Stimulated activated CD4-positive, alpha-beta T cell treated with anti-CD3 and anti-CD28 coated beads, Interleukin-2, amount 100 ng/mL, for 48 hours (primary cell): ENCODE measurements around the gene TRIM29.
"Not testable (repeated sequence)": the region's sequence is repeated elsewhere in the genome, so short reads cannot be mapped to it uniquely, and the experiment has no call there.

Experiments
- DNase-seq, 2 donors: peaks; one replicate each; pipeline ENCODE4 v3.0.0-alpha.2; 2020

The TRIM29 gene

DNA sequence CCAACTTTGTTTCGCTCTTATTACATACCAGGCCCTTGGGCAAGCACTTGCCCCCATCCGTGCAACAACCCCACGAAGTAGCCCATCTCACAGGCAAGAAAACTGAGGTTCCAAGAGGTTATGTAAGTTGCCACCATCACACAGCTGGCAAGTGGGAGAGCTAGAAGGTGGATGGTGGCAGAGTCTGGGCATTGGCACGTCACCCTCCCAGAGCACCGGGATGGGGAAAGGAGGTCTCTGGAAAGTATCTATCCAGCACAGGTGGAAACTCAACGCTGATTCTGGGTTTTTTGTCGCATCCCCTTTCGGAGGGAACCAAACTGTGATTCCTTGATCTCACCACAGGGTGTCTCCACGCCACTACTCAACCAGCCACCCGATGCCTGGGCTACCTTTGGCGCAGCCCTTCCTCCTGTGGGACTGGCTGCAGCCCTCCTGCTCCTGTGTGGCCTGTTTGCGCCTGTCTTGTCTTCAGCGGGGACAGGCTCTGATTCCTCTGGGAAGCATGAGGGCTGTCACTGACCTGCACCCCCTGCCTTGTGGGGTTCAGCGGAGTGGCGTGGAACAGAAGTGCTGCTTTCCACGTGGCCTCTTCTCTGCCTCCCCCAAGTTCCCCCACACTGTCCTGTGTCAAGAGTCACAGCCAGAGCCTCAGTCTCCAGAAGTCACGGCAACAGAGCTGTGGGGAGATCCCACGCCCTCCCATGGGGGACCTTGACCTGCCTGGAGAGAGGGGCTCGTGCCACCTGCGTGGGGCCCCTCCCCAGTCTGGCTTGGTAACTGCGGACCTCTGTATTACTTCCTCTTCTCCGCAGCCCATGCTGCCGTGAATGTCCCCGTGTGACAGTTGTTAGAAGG, 34.4 kb upstream of the TRIM29 start:
- peak; percentile 37 to 48 for DNase-seq

DNA sequence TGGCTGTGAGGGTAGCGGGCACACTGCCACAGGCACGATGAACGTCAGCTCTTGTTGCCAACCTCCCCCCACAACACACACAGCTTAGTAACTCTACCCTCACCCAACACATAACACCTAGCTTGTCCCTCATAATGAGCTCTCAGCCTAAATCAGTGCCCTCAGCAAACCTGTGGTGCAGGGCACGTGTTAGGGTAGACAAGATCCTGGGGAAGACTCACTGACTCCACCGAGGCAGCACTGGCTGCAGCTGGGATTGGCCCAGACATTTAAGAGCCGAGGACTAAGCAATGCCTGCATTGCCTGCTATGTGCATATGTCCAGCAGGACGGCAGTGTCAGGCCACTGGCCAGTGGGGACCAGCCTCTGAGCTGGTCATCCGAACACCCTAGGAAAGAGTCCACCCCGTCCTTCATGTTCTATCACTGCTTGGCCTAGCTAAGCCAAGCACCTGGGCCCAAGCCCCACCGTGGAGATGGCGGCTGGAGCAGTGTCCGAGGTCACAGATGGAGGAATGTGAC, 32.9 kb upstream of the TRIM29 start:
- DNase-seq, result no peak

DNA sequence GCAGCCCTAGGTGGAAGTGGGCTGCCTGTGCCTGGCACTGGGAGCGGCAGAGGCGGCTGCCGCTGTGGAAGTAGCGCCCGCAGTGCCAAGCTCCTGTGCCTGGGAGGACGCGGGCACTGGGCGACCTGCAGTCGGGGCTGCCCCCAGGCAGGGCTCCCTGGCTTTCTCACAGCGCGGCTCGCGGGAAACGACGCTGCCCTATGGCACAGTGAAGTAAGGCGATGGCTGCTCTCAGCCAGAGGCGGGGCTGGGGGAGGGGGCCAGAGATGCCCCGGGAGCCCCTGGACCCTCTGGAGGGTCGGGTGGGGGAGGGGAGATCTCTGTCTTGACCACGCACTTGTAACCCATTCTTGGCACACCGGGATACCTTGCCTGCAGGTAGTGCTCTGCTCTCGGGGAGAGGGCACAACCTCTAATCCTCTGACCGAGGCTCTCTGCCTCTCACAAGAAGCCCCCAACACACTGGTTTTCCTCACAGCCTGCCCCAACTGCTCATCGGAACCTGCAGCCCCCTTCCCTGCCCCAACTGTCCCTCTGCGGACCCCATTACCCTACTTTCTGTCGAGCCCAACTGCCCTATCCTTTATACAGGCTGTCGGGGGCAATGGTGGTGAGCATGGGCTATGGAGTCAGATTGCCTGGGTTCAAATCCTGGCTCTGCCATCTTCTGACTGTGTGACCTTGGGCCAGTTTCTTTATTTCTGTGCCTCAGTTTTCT, 32.2 kb upstream of the TRIM29 start:
- no peak for DNase-seq

DNA sequence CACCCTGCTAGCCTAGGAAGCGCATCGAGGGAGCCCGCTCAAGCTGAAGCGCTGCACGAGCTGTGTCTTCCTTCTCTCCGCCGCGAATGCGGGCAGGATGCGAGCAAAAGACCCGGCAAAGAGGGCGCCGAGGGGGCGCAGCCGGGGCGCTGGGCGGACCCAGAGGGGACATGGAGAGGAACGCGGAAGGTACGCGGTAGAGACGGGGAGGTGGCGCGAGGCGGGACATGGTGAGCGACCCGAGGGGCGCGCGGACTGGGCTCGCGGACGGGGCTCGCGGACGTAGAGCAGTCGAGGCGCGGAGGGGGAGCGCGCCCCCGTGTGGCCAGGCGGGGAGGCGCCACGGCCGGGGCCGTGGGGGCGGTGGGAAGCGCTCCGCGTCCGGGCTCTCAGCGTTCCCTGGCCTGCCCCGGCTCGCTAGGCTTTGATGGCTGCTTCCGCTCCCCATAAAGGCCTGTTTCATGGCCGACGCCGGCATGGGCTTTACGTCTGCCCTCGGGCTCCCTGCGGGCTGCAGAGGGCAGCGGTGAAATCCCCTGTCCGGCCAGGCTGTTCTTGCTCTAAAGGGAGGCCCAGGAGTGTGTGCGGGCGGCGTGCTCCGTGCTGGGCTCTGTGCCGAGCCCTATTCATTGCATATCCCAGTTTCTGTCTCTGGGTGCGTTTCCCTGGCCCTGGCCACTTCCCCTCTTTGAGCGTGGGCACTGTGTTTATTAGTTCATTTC, 31.2 kb upstream of the TRIM29 start:
- peak; percentile 67 to 71 for DNase-seq

DNA sequence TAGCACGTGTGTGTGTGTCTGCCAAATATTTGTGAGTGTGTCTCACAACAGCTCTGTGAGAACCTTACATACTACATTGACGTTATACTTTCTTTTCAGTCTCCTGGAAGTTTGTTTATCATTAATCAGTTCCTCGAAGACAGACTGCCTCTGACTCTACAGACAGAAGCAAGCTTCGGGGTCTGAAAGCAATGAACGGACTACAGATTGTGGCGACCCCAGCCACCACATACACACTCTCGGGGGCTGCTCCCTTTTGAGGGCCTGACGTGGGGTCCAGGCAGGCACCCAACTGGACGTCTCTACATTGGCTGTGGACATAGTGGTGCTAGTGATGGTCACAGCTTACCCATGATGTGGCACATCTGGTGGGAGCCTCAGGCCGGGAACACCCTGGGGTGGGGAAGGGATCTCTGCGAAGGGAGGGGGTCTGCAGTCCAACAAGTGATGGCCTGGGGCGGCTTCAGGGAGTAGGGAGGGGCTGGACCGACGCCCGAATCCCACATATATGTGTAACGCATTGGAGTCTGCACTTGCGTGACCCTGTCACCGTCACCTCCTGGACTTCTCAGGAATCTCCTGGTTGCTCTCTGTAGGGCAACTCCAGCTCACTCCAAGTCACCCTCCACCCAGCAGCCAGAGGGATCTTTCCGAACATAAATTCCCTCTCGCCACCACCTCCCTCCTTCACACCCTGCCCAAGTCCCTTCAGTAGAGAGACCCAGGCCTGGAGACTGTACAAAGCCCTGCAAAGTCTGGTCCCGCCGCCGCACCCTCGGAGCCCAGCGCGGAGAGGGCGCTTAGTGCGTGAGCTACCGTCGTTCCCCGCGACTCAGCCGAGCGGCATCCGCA, 30.4 kb upstream of the TRIM29 start:
- no peak for DNase-seq

DNA sequence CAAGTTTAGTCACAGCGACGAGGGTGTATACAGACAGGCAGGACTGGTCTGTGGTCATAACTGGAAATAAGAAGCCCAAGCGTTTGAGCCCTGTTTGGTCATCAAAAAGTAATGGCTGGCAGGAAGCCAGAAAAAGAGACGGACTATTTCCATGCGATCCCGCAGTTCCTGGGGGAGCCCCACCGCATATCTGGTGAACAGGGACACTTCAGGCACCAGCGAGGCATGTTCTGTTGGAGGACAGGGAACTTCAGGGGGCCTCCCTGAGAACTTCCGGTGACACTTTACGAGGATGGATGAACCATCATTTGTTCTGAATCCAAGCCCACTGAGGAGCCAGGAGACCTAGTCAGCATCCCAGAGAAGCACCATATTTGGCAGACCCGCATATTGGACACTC, 29.7 kb upstream of the TRIM29 start:
- DNase-seq, result no peak

DNA sequence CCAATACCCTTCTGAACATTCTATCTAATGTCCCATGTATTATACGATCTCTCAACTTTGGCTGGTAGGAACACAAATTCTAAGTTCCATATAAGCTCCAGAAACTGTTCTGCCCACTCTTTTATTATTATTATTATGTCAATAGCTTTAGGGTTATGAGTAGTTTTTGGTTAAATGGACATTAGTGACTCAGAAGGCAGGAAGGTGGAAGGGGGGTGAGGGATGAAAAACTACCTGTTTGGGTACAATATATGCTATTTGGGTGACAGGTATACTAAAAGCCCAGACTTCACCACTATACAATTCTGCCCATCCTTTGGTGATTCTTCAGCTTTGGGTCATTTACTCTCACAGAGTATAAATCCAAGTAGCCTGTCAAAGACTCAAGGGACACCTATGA, 22.5 kb upstream of the TRIM29 start:
- no peak for DNase-seq

DNA sequence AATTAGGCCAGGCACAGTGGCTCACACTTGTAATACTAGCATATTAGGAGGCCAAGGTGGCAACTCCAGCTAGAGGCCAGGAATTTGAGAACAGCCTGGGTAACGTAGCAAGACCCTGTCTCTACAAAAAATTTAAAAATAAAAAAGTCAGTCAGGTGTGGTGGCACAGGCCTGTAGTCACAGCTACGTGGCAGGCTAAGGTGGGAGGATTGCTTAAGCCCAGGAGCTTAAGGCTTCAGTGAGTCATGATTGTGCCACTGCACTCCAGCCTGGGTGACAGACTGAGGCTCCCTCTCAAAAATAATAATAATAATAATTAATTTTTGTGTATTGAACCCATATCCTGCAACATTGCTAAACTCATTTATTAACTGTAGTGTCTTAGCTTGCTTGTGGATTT, 15.3 kb upstream of the TRIM29 start:
- DNase-seq, result no peak

DNA sequence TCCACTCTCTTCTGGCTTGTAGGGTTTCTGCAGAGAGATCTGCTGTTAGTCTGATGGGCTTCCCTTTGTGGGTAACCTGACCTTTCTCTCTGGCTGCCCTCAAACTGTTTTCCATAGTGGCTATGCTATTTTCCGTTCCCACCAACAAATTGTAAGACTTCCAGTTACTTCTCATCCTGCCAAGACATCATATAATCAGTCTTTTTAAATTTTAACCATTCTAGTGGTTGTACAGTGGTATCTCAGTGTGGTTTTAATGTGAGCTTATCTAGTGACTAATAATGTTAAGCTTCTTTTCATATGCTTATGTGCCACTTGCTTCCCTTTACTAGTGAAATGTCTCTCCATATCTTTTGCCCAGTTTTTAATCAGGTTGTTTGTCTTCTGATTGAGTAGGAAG, 13.6 kb upstream of the TRIM29 start:
- DNase-seq, result no peak

DNA sequence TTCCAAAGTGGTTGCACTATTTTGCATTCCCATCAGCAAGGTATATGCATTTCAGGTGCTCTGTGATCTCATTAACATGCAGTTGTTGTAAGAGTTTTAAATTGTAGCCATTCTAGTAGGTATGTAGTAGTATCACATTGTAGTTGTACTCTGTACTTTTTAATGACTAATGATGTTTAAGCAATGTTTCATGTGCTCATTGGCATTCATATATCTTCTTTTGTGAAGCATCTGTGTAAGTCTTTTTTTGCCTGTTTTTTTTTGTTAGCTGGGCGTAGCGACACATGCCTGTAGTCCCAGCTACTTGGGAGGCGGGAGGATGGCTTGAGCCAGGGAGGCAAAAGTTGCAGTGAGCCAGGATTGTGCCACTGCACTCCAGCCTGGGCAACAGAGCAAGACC, 11.3 kb upstream of the TRIM29 start:
- no peak for DNase-seq

DNA sequence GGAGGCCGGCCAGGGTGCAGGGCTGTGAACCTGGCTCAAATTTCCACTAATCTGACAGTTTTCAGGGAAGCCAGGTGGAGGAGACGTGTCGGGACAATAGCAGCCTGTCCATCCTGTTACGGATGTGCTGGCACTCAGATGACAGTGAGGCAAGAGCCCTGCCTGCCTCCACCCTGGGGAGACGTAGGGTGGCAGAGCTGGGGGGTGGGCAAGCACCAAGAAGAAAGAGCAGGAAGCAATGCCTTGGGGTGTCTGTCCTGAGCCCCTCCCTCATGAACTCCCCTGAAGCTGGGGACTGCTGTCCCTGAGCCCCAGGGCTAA, 10.0 kb upstream of the TRIM29 start:
- no peak for DNase-seq

DNA sequence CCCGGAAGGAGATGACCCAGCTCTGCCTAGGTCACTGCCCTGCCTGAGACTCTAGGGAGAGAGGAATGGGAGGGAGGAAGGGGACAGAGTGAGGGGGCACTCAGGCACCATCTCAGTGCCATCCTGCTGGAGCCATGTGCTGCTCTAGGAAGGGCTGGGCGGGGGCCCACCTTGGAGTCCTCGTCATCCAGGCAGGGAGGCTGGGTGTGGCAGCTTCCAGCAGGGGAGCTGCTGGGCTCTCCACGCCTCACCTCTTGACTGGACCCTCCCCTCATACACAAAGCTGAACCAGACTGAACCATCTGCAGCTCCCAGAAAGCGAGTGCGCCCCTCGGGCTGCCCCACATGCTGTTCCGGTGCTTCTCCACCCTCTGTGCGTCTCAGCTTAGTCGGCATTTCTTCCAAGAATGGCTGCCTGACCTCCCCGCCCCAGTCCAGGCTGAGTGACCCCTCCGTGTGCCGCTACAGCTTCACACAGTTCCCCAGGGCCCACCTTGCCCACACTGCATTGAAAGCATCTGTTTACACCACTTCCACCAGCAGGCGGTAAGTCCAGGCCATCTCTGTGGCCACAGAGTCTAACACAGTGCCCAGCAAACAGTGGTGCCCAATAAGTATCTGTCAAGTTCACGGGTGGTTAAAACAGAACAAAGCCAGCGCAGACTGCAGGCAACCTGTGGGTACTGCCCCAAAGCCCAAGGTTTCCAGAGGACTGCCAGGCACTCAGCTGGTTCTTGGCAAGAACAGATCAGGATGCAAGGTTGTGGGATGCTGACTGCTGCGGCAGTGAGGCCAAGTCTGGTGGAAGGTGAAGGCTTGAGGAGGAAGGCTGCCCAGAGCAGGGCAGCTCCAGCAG, 9.4 kb upstream of the TRIM29 start:
- DNase-seq, result no peak

DNA sequence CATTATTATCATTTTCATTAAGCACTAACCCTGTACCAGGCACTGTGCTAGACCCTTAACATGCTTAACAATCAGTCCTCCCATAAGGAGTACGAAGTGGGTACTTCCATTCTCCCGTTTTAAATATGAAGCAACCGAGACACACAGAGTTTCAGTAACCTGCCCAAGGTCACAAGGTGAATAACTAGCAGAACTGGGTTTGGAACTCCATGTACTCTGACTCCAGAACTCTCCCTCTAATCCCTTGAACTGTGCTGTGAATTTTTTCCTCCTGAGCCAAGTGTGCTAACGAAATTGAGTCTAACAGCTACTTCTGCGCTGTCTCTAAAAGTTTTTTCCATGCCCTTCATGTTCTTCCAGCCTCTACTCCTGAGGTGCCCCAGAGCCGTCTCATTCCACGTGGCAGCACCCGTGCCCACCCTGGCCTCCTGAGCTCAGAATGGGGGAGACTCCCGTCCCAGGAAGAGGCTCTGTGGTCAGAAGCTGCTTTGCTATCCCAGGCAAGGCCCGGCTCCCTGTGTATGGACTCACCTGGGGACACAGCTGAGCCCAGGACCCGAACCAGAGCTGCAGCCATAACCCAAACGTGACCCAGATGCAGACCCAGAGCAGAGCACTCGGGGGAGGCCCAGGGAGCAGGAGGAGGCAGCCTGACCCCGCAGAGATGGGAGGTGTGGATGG, 8.6 kb upstream of the TRIM29 start:
- no peak for DNase-seq

DNA sequence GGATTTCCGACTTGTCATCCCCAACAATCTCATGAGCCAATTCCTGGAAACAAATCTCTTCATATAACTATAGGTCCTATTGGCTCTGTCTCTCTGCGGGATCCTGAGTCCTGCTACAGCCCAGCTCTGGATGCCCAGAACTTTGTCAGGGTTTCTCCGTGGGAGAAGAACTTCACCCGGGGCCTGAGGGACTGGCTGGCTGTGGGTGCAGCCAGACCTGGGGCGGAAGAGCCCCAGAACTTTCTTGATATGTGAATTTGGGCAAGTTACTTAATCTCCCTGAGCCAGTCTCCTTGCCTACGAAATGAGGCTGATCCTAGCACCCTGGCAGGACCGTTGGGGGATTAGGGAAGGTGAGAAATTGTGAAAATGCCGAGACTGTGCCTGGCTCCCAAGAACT, 6.6 kb upstream of the TRIM29 start:
- DNase-seq, result no peak

DNA sequence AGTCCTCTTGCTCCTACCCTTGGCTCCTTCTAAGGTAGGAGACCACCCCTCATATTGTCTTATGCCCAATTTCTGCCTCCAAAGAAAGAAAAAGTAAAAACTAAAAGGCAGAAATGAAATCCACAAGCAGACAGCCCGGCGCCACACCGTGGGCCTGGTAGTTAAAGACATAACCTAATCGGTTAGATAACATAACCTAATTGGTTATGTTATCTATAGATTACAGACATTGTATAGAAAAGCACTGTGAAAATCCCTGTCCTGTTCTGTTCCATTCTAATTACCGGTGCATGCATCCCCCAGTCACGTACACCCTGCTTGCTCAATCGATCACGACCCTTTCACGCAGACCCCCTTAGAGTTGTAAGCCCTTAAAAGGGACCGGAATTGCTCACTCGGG, 5.6 kb upstream of the TRIM29 start:
- not testable (repeated sequence) for DNase-seq

DNA sequence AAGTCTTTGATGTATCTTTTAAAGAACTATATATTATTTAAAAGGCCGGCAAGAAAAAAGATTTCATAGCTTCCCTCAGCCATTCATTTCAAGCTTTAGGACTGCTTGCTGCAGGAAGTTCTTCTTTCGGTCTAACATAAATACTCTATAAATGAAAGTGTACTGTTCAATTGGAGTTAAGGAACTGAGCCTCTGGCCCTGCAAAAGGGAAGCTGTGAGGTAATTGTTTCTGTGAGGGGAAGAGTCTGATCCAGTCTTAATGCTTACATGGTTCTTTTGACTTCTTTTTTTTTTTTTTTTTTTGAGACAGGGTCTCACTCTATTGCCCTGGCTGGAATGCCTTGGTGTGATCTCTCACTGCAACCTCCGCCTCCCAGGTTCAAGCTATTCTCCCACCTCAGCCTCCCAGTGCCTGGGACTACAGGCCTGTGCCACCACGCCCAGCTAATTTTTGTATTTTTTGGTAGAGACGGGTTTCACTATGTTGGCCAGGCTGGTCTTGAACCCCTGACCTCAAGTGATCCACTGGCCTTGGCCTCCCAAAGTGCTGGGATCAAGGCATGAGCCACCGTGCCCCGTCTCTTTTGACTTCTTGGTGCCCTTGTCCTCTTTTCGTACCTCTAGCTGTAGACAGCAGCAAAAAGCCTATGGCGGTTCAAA, 4.7 kb upstream of the TRIM29 start:
- no peak for DNase-seq

DNA sequence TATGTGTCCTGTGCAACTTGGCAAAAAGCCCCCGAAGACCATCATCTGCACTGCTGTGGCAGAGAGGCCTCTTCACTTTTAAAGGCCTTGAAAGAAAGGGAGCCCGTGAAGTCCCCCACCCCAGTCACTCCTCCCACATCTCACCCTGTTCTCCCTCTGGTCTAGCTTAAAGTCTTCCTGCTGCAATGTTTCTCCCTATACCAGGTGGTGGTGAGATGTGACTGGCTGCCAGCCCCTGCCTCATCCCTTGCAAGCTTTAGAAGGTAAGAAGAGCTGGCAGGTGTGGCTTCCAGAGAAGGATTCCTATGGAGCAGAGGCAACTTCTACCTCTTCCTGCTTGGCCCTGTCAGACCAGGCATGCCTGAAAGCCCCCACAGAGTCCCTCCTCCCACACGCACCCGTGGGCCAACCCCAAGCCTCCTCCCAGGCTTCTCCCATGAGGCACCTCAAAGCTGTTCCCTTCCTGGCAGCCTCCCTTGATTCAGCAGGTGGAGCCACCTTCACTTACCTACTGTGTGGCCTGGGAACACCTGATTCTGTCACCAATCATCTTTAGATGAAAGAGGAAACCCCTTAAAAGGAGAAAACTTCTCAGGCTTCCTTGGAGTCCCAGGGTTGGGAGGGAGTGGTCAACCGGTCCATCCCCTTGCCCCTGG, 4.0 kb upstream of the TRIM29 start:
- DNase-seq, result no peak

DNA sequence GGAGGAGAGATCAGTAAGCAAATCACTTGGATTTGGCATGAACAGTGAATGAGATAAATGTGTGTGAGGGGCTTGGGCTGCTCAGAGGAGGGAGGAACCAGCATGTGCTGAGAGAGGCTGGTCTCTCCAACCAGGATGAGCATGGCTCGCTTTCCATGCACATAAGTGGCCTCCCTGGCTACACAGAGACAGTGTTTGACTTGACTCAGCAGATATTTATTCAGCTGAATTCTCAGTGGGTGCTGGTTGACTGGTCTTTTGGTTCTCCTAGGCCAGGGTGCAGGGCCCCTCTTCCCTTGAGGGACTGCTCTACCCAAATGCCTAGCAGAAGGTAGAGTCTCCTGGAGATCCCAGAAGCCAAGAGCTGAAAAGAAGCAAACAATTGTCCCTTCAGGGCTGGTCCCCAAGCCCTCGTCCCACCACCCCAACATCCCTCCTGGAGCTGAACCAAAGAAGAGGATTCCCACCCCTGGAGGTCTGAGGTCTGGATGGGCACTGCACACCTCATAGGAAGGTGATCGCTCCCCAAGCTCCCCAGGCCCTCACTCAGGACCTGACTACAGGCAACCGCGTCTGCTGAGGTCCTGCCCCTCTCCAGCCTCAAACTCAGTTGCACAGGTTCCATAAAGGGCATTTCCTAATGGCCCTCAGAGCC, 3.3 kb upstream of the TRIM29 start:
- no peak for DNase-seq

DNA sequence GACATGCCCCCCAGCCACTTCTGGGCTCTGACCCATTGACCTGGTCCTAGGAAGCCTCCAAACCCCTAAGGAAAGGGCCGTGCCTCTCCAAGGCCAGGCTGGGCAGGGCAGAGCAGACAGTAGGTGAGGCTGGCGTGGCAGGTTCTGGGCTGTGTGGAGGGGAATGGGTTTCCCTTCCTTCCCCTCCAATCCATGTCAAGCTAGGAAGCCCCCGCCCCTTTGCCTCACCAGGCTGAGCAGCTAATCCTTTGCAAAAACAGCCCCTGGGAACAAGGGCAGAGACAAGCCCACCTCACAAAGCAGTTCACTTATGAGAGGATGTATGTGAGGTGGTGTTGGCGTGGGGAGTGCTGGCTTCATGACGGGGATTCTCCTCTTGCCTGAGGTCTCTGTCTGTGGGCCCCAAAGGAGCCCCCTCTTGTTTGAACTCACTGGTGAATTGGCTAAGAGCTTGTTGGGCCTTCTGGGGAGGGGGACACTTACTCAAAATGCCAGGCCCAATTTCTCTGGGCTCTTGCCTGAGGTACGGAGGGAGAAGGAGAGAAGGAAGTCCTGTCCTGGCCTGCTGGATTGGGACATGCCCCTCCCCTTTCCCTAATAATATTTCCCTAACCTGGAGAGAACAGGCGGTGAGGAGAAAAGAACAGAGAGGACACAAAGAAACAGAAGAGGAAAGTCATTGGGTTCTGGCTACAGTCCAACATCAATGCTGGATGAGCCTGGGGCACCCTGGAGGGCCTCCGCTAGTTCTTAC, 1.6 kb upstream of the TRIM29 start:
- no peak for DNase-seq
